HG02571 (cell line): ENCODE results near the gene PLEKHA8.
A peak's percentile ranks its signal among the peaks of the same experiment; 100 is the strongest.

ENCODE experiments used
- ATAC-seq: cut with Tn5 transposase; IDR thresholded peaks from one replicate; pipeline ENCODE4 v1.9.1; 2021; ENCODE audit warnings: mild to moderate bottlenecking, moderate library complexity; ENCODE audit not compliant: unreplicated experiment

The PLEKHA8 gene

GRCh38 chr7:30166155-30166840 lies 138.1 kb downstream of the PLEKHA8 start:
- no peak for ATAC-seq

GRCh38 chr7:30166841-30167235 lies 138.6 kb downstream of the PLEKHA8 start:
- ATAC-seq = no peak

GRCh38 chr7:30167901-30168300 lies 139.7 kb downstream of the PLEKHA8 start:
- no peak for ATAC-seq

GRCh38 chr7:30168835-30169573 lies 140.8 kb downstream of the PLEKHA8 start:
- ATAC-seq = no peak

GRCh38 chr7:30169579-30169978 lies 141.4 kb downstream of the PLEKHA8 start:
- ATAC-seq = no peak

GRCh38 chr7:30170476-30171205 lies 142.4 kb downstream of the PLEKHA8 start:
- no peak for ATAC-seq

- ATAC-seq = no peak
Observed at GRCh38 chr7:30171766-30172447, 143.7 kb downstream of the PLEKHA8 start.

- ATAC-seq = no peak
Observed at GRCh38 chr7:30172451-30172850, 144.2 kb downstream of the PLEKHA8 start.

GRCh38 chr7:30173058-30173897 lies 145.1 kb downstream of the PLEKHA8 start:
- ATAC-seq = no peak

GRCh38 chr7:30175180-30175579 lies 147.0 kb downstream of the PLEKHA8 start:
- no peak for ATAC-seq

GRCh38 chr7:30175636-30176147 lies 147.5 kb downstream of the PLEKHA8 start:
- no peak for ATAC-seq

GRCh38 chr7:30176463-30177109 lies 148.4 kb downstream of the PLEKHA8 start:
- no peak for ATAC-seq

- no peak for ATAC-seq
Observed at GRCh38 chr7:30177186-30177585, 149.0 kb downstream of the PLEKHA8 start.

- no peak for ATAC-seq
Observed at GRCh38 chr7:30177965-30178364, 149.8 kb downstream of the PLEKHA8 start.

- peak; percentile 84 for ATAC-seq
Observed at GRCh38 chr7:30178748-30179436, 150.7 kb downstream of the PLEKHA8 start.
